C4-2B (cell line): ENCODE data around the gene LRRC49.

ENCODE experiments used
- H3K27ac ChIP-seq: fragments of 450-650 bp; 2 replicates; pipeline ENCODE4 v1.5.1; 2017
- ZFX ChIP-seq: fragments of 450-650 bp; IDR thresholded peaks from 2 replicates; pipeline ENCODE4 v1.6.1; 2017
- TF ChIP-seq, protein P1 (sequence below): fragments of 450-650 bp; conservative IDR thresholded peaks from 2 replicates; pipeline ENCODE4 v1.5.1; 2017; ENCODE audit warnings: mild to moderate bottlenecking

The LRRC49 gene

DNA sequence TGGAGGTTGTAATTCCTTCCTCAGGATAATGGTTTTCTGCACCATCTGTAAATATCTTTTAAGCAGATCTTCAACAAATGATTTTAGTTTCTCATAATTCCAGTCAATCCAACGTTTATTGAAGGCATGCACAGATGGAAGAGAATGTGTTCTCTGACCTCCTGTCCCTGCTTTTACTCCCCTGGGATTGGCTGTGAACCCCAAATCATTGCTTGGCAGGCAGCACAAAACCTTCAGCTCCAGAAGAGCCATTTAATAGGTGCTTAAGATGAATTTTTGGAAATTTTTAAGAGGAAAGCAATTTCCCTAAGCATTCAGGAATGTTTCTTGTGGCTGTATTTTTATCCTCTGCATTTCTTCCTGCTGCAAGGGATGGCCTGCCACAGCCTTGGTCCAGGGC is 197.2 kb downstream of the LRRC49 start:
- TF ChIP-seq ZFX = no peak
- TF ChIP-seq, protein P1, sequence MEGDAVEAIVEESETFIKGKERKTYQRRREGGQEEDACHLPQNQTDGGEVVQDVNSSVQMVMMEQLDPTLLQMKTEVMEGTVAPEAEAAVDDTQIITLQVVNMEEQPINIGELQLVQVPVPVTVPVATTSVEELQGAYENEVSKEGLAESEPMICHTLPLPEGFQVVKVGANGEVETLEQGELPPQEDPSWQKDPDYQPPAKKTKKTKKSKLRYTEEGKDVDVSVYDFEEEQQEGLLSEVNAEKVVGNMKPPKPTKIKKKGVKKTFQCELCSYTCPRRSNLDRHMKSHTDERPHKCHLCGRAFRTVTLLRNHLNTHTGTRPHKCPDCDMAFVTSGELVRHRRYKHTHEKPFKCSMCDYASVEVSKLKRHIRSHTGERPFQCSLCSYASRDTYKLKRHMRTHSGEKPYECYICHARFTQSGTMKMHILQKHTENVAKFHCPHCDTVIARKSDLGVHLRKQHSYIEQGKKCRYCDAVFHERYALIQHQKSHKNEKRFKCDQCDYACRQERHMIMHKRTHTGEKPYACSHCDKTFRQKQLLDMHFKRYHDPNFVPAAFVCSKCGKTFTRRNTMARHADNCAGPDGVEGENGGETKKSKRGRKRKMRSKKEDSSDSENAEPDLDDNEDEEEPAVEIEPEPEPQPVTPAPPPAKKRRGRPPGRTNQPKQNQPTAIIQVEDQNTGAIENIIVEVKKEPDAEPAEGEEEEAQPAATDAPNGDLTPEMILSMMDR = no peak
- no peak overlapping the region for H3K27ac ChIP-seq

DNA sequence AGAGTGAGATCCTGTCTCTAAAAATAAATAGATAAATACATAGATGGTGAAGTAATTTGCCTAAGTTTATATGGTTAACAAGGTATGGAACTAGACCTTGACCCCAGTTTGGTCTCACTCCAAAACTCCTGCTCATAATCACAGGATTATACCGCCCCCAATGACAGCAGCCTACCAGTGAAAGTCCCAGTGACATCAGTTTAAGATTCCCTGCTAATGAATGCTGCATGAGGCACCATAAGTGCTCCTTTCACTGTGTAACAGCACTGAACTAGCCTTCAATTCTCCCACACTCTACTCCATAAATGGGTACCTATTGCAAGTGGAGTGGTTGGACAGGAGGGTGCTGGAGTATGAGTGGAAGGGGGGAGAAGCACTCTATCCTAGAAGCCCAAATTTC is 199.0 kb downstream of the LRRC49 start:
- H3K27ac ChIP-seq = no peak overlapping the region
- no peak for TF ChIP-seq ZFX
- TF ChIP-seq, protein P1 = no peak

DNA sequence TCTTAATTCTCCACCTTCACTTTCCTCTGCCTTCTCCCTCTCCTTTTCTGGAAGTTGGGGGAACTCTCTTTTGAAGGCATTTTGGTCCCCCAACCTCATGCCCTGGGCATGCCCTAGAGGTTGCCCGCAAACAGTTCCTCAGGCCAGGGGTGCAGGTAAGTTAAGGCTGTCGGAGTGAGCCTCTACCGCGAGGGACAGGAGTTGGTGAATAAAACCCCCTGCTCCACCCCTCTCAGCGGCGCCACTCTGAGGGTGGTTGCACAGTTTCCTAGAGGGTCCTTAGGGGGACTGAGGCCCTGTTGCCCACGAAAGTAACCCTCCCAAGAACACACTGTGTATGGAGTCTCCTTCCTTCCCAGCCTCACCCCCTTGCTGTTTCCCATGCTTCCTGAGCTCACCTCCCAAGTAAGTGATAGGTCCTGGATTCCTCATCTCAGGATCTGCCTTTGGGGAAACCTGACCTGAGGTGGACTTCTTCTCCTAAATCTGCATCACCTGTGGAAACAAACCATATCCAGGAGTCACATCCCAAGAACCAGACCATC is 199.5 kb downstream of the LRRC49 start:
- no peak overlapping the region for H3K27ac ChIP-seq
- no peak for TF ChIP-seq ZFX
- TF ChIP-seq, protein P1 = no peak

DNA sequence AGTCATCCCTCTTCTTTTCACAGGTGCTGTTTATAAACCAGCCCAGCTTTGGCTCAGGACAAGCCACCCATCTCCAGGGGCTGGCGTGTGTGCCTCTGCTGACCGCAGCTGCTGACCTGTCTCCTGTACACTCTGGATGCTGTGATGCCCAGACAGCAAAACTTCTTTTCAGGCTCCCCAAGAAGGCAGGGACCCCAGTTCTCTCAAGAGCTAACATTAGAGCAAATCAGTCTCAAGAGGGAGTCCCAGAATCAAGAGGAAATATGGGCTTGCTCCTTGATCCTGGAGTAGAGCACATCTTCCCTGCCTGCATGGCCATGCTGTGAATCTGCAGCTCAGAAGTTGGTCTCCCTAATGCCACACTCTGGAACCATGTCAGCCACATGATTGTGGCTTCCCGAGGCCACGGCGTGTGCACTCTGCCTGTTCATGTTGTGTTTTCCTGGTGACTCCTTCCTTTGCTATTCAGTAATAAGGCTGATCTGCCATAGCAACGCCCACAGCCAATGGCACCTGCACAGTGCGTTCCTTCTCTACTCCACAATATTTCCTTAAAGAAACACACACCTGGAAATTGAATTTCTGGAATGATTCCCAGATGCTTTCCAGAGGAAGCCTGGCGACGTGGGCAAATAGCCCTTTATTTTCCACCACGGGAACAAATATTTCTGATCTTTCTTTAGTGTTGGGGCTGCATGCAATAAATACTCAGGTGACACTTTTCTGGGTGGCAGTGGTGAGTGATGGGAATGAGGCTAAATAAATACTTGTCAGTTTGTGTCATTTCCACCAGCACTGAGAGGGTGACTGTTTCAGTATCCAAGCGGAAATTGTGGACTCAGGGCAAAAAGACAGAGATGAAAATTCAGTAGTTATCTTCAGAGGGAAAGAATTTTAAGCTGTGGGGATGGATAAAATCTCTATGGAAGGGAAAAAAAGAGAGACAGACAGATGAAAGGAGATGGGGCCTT is 200.7 kb downstream of the LRRC49 start:
- H3K27ac ChIP-seq = peak overlapping the region; percentile 26
- TF ChIP-seq ZFX = no peak
- TF ChIP-seq, protein P1 = no peak

DNA sequence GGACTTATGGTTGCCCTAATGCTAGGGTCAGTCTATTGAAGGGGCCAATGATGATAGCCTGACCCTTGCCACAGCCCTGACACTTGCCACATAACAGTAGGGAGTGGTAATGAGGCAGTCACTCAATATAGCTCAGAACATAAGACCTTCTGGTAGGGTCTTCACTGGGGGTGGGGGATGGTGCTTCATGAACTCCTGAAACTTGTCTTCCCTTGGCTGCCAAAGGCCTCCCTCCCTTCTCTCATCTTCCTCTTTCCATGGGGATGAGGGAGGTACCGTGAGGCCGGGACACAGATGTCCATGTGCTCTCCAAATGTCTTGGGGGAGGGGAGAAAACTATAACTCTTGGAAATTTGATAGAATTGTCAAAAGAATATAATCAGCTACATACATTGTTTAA is 201.5 kb downstream of the LRRC49 start:
- H3K27ac ChIP-seq = no peak overlapping the region; the same call in 1 of the 2 replicates
- TF ChIP-seq ZFX = no peak
- TF ChIP-seq, protein P1 = no peak

DNA sequence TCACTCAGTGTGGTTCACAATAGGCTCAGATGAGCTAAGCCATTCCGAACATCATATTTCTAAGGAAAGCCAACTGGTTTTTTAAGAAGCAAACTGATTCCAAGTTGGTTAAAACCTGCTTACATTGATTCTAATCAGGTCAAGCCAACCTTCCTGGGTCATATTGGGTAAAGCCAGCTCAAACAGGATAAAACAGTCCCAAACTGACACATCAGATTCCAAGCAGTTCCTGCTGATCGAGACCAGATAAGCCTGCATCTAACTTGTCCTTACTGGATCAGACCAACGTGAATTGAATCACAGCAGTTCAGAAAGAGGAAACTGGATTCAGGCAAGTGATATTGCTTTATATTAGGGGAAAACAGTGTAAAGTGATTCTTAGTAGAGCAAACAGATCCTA is 204.1 kb downstream of the LRRC49 start:
- TF ChIP-seq ZFX = no peak
- TF ChIP-seq, protein P1 = no peak
- peak overlapping the region; percentile 89 for H3K27ac ChIP-seq

DNA sequence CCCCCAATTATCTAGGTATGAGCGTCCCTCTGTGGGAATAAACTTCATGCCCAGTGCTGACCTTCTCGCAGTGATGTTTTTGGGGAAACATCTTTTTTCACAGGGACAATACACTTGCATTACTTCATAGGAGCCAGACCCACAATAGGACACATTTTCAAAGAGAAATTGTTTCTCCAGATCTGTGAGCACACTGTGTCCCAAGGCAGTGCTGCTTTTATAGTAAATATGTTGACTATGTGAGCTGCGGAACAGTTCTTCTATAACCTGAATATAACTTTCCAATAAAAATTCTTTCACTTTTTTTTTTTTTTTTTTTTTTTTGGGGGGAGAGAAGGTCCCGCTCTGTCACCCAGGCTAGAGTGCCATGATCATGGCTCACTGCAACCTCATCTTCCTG is 205.3 kb downstream of the LRRC49 start:
- no peak for TF ChIP-seq ZFX
- TF ChIP-seq, protein P1 = no peak
- peak overlapping the region; percentile 47 for H3K27ac ChIP-seq
